Erythroblast (primary cell): Measurements from ENCODE around the gene ADTRP.

Experiments
- GATA1 ChIP-seq: IDR thresholded peaks from 2 replicates; pipeline ENCODE4 v1.6.1; 2011; ENCODE audit warnings: low read depth, mild to moderate bottlenecking, control low read depth, low read length, moderate library complexity
- POLR2A ChIP-seq: IDR thresholded peaks from 2 replicates; pipeline ENCODE4 v1.6.1; 2011; ENCODE audit warnings: mild to moderate bottlenecking, low read length

- TF ChIP-seq POLR2A (no peak), GATA1 (no peak)
Observed at GRCh38 chr6:11767458-11767857, 11.1 kb downstream of the ADTRP start.
